ENCODE data around the gene C2orf49.

Gene C2orf49

DNA sequence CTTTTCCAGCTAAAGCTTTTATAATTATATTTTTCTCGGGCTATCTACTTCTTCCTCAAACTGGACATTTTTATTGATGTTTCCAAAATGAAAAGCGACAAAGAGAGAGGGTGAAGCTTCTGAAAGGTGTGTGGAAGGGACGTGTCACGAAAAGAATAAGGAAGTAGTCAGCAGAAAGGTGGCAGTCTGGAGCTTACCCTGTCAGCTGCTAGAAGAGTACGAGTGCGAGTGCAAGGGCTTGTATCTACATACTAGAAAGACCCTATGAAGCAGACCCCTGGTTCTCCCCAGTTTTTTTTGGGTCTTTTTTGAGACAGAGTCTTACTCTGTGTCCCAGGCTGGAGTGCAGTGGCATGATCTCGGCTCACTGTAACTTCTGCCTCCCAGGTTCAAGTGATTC is 46.9 kb downstream of the C2orf49 start:
- no peak for DNase-seq

DNA sequence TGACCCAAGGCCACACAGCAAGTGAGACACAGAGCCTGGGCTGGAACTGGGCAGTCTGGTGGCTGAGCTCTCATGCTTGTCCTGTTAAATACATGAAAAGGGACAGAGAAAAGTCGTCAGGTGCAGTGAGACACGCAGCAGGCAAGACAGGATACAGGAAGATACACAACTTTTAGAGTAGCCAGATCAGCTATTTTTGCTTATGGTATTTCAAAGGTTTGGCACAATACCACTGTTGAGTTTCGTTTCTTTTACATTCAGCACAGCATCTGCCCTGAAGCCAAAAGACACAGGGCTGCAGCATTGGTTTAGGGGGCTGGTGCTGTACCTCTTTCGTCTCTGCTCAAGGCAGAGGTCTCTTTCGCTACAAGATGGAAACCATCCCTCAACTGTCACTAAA is 47.5 kb downstream of the C2orf49 start:
- no peak for DNase-seq

DNA sequence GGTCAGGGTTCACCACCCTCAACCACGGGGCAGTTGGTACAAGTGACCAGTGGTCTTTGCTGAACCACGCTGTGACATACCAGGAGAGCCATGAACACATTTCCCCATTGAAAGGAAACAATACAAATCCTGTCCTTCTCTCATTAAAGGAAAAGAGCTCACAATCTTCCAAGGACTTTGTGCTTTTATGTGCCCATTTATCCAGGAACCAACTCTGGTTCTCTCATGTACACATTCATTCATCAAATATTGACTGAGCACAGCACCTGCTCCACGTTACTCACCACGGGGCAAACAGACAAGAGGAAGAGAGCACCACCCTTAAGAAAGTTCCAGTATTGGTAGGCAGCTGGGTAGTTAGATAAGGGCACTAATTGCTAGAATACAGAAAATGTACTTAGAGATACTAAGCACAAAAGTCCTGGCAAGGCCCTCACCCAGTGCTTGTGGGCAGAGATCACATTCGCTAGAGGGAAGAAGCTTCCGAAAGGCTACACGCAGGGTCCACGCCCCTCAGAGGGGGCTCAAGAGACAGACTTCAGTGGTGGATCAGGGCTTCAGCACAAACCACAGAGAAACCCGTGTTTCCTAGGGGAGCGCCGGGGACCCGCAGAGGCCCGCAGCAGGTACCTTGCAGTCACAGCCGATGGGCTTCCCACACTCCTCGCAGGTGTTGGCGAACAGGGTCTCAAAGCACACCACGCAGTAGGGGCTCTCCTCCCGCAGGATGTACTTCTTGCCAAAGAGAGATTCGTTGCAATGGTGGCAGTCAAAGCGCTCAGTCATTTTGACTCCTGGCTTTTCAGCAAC is 48.6 kb downstream of the C2orf49 start:
- no peak for DNase-seq

DNA sequence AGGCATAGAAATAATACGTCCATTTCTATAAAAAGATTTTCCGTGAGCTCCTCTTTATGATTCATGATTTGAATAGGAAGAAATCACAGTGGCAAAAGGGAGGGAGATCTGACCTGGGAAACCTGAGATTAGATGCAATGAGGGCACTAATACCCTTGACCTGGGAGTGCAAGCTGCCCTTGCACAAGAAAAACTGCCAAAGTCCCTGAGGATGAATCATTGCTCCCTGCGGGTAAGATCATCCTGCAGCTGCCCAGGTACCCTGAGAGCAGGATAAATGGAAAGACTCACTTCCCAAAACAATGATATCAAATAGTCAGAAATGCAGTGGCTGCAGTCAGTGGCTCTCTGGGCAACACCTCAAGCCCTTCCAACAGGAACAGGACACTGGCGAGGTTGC is 49.9 kb downstream of the C2orf49 start:
- DNase-seq = no peak

DNA sequence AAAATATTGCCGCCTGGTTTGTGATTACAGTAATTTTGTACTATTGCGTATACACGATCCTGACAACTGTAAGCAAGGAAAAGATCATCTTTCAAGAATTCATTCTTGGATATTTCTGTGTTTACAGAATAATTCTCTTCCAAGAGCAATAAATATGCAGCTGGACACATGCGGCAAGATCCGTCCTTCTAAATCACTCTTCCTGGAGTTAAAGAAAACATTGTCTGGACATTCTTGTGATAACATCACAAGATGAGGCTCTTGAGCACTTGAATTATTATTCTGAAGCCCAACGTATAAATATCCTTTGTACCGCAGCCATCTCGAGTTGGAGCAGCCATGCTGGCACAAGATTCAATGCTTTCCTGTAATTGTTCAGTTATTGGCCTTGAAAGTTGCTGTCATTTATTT is 51.6 kb downstream of the C2orf49 start:
- DNase-seq = no peak

DNA sequence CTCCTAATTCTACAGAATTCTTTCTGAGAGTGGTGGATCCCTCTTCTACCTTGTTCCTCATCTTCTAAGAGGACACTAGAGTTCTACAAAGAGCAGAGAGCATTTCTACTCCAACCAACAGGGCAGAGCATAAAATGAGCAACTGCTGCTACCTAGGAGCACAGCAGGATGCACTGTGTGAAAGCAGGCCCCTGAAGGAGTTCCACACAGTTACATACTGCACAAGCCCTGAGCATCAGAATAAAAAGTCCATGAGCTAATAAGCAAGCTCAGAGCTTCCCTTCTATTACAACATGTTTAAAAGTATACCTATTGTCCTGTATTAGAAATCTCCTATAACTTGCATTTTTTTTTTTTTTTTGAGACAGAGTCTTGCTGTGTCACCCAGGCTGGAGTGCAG is 53.1 kb downstream of the C2orf49 start:
- DNase-seq = no peak

DNA sequence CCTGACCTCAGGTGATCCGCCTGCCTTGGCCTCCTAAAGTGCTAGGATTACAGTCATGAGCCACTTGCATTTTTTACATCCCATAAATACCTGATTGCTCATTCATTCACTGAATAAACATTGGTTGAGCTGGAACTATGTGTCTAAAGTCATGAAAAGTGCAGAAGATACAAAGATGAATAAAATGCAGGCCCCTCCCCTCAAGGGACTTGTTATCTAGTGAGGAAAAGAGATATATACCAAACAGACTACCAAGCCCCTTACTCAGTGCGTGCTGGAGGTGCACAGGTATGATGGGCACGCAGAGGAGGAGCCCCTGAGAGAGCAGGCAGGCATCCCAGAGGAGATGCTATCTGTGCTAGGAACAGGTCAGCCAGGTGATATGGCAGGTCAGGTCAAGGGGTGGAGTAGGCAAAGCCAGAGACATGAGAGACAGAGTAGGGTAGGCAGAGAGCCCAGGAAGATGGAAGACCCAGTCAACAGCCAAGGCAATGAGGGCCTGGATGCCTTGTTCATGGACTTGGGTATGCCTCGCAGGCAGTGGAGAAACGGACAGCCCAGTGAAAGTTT is 53.8 kb downstream of the C2orf49 start:
- DNase-seq = no peak

DNA sequence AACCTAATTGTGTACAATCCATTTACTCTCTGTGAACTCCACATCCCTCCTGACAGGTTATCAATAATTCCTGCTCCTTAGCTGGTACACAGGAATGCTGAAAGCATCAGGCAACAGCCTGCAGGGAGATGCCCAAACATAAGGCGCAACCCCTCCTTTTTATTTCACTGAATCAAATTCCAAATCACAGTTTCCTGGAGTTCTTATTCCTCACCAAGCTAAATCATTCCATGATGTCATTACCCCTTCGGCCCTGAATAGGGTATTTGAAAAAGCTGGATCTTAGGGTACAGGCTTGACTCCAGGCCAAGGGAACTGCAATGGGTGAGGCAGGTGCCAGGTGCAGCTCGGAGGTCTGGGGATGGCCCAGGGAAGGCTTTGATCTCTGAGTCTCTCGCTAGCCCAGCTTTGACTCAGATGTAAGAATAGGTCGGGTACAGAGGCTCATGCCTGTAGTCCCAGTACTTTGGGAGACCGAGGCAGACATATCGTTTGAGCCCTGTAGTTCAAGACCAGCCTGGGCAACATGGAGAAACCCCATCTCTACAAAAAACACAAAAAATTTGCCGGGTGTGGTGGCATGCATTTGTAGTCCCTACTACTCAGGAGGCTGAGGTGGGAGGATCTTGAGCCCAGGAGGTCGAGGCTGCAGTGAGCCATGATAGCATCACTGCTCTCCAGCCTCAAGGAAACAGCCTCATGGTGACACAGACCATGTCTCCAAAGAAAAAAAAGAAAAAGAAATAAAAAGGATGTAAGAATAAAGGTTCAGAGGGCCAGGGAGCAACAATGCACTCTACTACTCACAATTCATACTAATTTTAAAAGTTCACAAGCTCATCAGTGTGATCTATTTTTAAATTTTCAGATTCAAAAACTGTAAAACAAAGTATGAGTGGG is 54.7 kb downstream of the C2orf49 start:
- no peak for DNase-seq

DNA sequence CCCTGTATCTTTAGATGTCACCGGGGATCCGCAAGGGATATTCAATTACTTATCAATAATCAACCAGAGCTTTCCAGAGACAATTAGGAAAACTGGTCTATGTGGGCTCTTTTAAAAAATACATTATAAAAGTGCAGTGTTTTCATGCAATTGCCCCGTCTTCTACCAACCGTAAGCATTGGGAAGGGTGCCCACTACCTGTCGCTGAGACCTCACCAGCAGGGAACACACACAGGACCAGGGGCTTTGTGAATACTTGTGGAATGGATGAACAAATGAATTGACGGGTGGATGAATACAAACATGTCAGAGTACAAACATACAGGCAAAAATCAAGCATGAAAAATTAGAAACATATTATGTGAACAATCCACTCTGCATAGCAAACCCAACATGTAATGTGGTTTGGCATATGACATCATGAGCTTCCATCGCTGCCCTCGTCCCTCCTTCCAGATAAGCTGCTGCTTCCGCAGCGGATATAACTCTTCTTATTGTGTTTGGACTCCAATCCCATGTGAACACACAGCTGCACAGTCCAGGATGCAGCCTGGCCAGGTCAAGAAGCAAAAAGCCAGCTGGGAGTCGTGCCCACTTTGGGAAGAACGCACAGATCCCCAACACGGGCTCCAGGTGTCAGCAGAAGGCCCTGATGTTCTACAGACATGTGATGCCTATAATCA is 56.2 kb downstream of the C2orf49 start:
- DNase-seq = no peak

DNA sequence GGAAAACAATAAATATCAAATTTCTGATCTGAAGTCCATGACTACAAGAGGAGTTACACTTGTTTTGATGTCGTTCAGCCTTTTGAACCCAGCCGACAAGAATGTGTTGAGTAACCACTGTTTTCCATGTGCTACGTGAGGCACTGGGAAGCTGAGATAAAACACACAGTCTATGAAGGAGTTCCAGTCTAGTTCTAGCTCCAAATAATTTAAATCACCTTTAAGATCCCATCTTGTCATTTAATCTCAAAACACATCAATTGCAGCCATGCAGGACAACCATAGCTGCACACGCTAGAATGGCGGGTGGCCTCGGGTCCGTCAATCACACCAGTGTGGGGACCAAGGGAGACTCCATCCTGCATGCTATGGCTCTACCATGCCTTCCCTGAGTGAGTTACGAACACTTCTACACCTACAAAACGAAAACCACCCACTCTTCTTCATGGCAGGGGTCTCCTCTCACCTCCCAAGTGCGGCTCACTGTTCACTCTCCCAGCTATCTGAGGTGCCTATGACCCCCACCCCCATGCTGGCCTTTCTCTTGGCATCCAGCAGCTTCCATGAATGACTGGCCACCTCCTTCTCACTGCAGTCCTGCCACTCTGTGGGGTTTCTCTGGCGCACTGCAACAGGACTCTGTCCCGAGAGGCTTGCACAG is 57.7 kb downstream of the C2orf49 start:
- no peak for DNase-seq

DNA sequence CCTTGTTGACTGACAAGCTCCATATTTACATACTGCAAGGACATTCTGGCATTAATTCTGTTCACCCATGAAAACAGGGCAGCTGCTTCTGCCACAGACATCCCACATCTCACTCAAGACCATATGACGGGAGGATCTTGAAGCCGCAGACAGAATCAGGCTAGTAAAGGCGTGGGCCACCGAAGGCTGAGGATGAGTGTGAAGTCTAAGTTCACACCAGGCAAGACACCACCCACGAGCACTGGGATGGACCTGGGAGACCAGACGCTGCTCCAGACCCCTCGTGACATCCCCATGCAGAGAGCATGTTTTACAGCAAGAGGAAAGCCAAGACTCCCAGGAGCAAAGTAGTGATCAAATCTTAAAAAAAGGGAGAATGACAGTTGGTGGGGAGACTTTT is 58.4 kb downstream of the C2orf49 start:
- no peak for DNase-seq

DNA sequence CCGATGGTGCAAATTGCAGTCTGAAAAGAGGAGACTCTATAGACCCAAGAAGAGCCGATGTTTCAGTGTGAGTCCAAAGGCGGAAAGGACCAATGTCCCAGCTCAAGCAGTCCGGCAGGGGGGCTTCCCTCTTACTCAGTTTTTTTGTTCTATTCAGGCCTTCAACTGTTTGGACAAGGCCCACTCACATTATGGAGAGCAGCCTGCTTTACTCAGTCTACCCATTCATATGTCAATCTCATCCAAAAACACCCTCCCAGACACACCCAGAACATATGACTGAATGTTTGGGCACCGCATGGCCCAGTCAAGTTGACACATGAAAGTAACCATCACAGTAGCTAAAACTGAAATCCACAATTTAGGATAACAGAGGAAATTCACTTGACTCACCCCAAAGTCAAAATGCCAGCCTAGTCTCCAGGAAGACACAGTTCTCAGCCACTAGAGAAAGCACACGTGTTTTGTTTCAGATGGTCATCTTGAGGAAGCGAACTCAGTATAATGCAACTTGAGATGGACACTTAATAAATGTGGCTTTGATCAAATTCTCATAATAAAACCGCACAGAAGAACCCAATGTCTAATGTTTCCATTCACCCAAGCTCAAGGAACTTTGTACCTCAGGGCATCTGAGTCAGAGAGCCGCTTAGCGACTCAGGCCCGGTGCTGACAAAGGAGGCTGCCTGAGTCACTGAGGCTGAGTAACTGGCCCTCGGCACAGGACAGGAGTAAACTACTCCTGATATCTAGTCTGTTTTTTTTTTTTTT is 59.1 kb downstream of the C2orf49 start:
- peak; percentile 13 for DNase-seq

DNA sequence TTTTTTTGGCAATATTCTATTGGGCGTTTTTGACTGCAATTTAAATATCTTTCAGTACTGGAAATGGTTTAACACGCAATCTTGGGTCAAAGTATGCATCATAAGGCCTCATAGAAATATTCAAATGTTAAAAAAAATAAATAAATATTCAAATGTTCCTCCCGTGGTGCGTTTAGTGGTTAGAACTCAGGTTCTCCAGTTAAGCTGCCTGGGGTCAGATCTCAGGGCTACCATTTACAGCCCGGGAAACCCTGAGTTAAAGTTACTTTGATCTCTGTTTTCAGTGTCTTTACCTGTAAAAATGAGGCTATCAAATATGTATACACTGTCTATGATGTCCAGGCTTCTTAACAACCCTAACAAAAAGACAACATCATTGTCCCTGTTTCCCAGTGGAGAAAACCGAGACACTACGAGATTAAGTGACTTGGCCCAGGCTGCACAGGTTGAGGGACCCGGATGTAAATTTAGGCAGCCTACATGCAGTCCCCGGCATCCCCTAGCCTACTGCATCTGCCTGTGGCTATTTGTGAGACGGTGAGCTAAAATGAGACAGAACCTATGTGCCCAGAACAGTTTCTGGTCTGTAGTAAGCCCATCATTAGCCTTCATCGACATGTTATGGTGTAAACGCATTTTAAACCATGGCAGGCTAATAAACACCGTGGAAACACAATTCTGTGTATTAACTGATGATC is 59.8 kb downstream of the C2orf49 start:
- no peak for DNase-seq

DNA sequence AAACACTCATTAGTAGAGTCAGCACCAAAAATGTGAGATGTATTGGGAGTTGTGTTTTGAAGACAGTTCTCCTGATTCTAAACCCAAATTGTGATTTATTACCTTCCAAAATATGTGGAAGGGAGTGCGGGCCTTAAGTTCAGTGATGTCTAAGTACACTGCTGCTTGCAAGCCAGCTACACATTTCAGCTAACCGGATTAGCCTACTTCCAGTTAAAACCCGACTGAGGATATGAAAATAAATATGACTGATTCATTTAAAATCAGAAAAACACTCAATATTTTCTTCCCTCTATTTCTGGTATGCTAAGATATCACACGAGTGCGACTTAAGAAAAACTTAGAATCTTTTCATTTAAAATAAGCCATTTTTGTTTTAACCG is 60.6 kb downstream of the C2orf49 start:
- DNase-seq = no peak

DNA sequence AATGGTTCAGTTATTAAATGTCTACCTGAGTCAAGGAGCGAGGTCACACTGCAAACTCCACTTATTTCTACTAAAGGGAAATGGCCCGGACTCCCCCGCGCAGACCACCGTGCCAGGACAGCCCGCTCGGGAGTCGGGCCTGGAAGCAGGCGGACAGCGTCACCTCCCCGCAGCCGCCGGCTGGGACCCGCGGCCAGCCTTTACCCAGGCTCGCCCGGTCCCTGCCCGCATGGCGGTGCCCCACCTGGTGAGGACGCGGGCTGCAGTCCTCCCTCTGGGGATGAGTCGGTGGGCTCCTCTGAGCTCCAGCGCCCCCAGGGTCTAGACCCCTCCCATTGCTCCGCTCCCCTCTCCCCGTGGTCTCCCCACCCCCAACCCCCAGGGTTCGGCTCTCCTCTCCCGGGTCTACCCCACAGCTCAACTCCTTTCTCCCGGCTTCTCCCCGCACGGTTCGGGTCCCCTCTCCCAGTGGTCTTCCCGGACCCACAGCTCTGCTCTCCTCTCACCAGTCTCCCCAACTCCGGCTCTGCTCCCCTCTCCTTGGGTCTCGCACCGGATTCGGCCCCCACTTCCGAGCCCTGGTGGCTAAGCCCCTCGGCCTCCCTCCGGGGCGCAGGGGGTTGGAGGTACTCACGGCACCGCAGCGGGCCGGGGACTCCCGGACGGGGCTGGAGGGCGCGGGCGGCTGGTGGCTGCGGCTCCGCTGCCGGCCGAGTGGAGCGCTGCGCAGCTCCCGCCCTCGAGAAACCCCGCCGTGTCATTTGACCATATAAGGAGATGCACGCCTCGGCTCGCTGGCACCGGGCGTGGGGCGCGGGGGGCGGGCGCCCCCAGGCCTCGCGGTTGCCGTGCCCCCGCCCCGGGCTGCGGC is 61.2 kb downstream of the C2orf49 start, which contains the start of gene FHL2:
Gene FHL2 (minus strand): TSS at position 716 of the 871 bp plus-strand sequence. CDS start 12,535 bp downstream, outside the sequence.
- peak; percentile 64 for DNase-seq

Data from activated CD4-positive, alpha-beta T cell treated with anti-CD3 and anti-CD28 coated beads, Interleukin-2, amount 50 U/mL, for 16 hours (primary cell).